Right kidney (tissue), 9 donors: Measurements from ENCODE around the gene SCAMP1.
"Not testable (repeated sequence)": the region's sequence is repeated elsewhere in the genome, so short reads cannot be mapped to it uniquely, and the experiment has no call there.

Experiments
- DNase-seq: peaks from one replicate; pipeline ENCODE4 v3.0.0-alpha.2; 2016
- long read RNA-seq, 8 donors: transcript quantifications; one replicate each; lab custom pipeline, GENCODE V29; 2026

SCAMP1 gene, protein sequence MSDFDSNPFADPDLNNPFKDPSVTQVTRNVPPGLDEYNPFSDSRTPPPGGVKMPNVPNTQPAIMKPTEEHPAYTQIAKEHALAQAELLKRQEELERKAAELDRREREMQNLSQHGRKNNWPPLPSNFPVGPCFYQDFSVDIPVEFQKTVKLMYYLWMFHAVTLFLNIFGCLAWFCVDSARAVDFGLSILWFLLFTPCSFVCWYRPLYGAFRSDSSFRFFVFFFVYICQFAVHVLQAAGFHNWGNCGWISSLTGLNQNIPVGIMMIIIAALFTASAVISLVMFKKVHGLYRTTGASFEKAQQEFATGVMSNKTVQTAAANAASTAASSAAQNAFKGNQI
- long read RNA-seq, donor 1, full-length matches to known transcripts, result 14 of 14 reads
- long read RNA-seq, donor 1, partial matches to known transcripts, result 0 of 14 reads
- long read RNA-seq, donor 1, other reads (novel, unspliced or antisense), result 0 of 14 reads
- long read RNA-seq, donor 2, full-length matches to known transcripts, result 6 of 6 reads
- long read RNA-seq, donor 2, partial matches to known transcripts, result 0 of 6 reads
- long read RNA-seq, donor 2, other reads (novel, unspliced or antisense), result 0 of 6 reads
- long read RNA-seq, donor 3, full-length matches to known transcripts, result 10 of 10 reads
- long read RNA-seq, donor 3, partial matches to known transcripts, result 0 of 10 reads
- long read RNA-seq, donor 3, other reads (novel, unspliced or antisense), result 0 of 10 reads
- long read RNA-seq, donor 4, full-length matches to known transcripts, result 10 of 10 reads
- long read RNA-seq, donor 4, partial matches to known transcripts, result 0 of 10 reads
- long read RNA-seq, donor 4, other reads (novel, unspliced or antisense), result 0 of 10 reads
- long read RNA-seq, donor 5, full-length matches to known transcripts, result 13 of 18 reads
- long read RNA-seq, donor 5, partial matches to known transcripts, result 5 of 18 reads
- long read RNA-seq, donor 5, other reads (novel, unspliced or antisense), result 0 of 18 reads
- long read RNA-seq, donor 6, full-length matches to known transcripts, result 5 of 5 reads
- long read RNA-seq, donor 6, partial matches to known transcripts, result 0 of 5 reads
- long read RNA-seq, donor 6, other reads (novel, unspliced or antisense), result 0 of 5 reads
- long read RNA-seq, donor 7, full-length matches to known transcripts, result 18 of 18 reads
- long read RNA-seq, donor 7, partial matches to known transcripts, result 0 of 18 reads
- long read RNA-seq, donor 7, other reads (novel, unspliced or antisense), result 0 of 18 reads
- long read RNA-seq, donor 8, full-length matches to known transcripts, result 13 of 13 reads
- long read RNA-seq, donor 8, partial matches to known transcripts, result 0 of 13 reads
- long read RNA-seq, donor 8, other reads (novel, unspliced or antisense), result 0 of 13 reads

DNA sequence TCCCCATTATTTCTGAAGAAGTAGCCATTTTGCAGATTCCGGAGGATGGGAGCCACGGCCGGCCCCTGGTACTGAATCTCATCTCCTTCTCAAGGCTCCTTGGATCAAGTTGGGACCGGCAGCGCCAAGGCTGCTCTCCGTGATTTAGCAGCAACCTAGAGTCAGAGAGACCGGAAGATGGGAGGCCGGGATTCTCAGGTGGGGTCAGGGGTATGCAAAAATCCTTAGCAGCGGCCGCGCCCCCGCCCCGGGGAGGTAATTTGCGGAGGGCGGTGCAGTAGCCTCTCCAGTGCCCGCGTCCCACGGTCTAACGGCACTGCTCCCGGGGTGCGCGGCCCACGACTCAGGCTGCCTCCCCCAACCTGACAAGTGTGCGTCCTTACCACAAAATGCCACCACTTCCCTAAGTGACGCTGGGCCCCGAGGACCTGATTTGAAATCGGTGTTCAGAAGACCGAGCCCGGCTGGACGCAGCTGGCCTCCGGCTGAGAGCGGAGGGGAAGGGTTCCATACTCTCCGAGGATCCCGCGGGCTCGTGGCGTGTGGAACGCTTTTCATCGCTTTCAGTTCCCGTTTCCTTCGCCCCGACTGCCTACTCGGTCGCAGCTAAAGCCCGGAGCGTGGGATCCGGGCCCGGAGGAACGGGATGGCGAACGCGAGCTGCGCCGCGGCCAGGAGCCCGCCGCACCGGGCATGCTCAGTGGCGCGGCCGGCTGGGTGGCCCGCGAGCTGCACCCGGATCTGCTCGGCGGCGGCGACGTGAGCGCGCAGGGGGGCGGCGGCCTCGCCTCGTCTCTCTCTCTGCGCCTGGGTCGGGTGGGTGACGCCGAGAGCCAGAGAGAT is at the start of gene SCAMP1:
Gene SCAMP1, plus strand, starts transcription at position 787 of the 843 bp plus-strand sequence. Its CDS starts 55 bp downstream, at position 842.
- peak; percentile 97 for DNase-seq

DNA sequence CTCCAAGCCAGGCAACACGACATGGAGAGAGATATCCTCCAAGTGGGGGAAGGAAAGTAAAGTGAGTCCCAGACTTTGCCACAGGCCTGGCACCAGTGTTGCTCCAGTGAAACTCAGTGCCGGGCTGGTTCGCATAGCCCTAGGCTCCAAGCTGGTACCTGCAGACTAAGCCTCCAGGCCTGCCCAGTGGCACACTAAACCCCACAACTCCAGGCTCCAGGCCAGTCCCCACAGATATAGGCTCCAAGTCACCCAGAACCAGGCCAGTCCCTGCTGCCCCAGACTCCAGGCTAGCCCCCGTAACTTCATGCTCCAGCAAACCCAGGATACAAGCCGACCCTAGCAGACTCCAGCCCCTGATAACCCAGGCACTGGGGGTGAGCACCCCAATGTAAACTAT is 42.9 kb upstream of the SCAMP1 start:
- no peak for DNase-seq

DNA sequence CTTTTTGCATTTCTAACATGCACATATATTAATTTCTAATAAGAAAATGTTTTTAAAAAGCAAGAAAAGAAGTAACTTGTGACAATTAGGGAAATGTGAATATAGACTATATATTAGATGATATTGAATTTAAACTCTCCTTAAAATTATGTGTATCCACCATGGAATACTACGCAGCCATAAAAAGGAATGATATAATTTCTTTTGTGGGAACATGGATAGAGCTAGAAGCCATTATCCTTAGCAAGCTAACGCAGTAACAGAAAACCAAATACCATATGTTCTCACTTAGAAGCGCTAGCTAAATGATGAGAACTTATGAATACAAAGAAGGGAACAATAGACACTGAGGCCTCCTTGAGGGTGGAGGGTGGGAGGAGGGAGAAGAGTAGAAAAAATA is 42.1 kb upstream of the SCAMP1 start:
- DNase-seq, result no peak

DNA sequence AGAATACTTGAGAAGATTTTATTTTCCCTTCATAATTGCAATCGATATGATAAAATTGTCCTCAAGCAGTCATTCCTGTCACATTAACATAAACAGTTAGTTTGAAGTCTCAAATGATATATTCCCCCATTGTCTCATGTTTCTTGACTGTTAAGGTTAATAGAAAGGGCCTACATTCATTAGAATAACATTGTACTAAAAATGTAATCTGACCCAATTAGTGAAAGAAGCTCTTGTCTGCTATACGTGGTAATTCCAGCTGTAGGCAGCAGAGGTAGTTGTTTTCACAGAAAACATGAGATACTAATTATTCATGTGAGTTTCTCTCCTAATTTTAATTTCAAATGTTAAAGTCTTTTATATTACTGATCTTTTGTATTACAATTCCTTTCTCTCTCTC is 40.0 kb upstream of the SCAMP1 start:
- DNase-seq, result no peak

DNA sequence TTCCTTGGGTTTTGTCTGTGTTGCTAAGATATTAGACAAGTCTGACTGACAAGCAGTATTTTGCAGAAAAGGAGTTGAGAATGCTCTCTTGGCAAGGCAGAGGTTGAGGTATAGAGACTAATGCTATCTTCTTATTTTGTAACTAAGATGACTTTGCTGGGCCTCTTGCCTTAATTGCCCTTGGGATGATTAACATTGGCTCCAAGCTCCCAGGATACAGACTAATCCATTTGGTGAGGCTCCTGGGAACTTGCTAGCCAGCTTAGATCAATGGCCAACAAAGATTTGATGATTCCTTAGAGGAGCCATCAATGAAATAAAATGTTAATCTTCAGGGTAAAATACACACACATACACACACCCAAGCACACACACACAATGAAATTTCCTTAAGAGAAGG is 37.2 kb upstream of the SCAMP1 start:
- no peak for DNase-seq

DNA sequence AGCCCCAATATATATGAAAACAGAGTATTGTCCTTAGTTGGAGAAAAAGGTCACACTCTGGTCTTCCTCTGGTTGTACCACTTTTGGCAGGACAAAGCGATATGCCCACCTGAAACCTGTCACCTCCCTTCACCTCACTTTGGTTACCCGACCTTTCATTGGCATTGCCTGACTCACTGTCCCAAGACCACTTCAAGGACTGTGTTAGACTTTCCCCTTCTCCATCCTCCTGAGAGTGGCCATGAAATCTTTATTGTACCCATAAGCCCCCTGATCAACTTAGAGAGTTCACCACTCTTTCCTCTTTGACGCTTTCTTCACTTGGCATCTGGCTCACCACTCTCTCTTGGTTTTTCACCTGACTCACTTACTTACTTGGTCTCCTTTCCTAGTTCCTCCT is 33.5 kb upstream of the SCAMP1 start:
- no peak for DNase-seq

DNA sequence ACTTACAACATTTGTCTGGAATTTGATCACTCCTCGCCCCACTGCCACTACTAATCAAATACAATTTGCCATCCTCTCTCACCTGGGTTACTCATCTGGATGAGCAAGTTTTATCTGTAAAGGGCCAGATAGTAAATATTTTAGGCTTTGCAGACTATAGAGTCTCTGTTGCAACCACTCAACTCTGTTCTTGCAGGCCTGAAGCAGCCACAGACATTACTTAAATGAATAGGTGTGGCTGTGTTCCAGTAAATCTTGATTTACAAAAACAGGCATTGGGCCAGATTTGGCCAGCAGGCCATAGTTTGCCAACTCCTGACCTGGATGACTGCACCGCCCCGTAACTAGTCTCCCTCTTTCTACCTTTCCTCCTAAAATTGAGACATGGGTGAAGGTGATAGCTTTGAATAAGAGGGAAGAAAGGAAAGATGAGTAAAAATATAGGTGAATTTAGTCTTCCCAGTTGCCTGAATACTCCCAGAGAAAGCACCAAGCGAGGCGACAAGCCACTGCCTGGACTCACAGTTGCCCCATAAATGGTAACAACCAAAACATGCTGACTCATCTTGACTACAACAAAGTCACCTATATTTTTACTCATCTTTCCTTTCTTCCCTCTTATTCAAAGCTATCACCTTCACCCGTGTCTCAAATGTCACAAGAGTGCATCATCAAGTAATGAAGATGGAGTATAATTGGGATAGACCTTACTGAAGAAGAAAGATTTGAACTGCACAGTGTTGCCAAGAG is 32.5 kb upstream of the SCAMP1 start:
- no peak for DNase-seq

DNA sequence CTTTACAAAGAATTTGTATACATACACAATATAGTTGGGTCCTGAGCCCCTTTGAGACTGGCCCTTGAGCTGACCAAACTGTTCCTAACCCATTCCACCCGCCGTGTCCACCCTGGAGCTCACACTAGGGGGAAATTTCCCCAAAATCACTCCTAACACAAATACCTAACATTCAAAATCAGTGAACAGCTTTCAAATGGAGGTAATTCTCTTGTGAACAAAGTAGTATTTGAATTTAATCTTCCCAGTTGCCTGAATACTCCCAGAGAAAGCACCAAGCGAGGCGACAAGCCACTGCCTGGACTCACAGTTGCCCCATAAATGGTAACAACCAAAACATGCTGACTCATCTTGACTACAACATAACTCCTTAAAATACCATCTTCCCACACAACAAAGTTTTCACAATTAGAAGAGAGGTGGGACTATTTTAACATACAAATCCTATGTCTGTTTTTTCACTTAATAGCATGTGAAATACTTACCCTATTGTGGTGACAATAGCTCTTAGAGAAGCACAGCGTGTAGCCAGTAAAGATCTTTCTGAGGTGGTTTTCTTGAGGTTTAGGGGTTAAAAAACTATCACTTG is 31.7 kb upstream of the SCAMP1 start:
- DNase-seq, result no peak

DNA sequence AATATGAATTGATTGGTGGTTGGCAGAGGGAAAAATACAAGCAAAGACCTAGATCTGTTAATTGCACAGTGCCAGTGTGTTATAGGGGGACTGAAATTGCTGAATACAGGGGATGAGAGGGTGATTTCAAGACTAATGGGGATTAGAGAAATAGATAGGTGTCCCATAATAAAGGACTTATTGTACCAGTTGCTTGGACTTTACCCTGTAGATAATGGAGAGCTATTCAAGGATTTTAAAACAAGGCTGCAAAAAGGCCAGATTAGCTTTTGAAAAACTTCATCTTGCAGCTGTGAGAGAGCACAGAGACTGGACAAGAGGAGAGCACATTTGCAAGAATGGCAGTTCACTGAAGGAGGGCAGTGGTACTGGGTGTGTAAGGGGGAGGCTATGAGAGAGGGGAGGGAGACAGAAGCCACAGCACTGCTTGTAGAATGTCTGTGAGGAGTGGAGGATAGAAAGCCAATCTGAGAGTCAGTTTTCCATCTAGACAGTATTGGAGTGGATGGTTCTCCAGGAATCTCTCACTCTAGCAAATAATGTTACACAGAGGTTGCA is 28.8 kb upstream of the SCAMP1 start:
- DNase-seq, result no peak

DNA sequence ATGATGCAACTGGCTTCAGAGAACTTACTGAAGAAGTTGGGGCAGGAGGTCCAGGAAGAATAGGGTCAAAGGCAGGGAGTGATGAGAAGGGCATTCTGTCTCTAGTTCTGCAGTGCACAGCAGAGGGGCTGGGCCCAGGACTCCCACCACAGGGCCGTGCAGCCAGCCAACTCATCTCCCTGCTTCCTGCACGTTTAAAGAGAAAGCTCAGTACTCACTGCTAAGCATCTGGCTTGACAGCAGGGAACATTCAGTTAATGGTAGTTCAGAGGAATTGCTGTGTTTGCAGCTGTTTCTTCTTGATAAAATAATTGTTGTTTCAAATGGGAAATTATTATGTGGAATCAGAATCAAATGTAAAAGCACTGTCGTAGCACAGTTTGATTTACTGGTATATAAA is 25.6 kb upstream of the SCAMP1 start:
- DNase-seq, result no peak

DNA sequence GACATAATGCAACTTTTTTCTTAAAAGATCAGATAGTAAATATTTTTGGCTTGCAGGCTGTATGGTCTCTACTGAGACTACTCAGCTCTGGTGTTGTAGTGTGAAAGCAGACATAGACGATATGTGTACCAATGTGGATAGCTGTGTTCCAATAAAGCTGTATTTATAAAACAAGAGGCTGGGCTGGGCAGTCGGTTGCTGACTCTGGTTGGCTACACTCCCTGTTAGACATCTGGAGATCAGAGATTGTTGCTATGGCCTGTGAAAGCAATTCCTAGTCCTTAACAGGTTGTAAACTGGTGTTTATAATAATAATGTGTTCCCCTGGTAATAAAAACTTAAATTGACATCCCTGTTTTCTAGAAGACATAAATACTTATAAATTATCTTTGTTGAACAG is 24.4 kb upstream of the SCAMP1 start:
- no peak for DNase-seq

DNA sequence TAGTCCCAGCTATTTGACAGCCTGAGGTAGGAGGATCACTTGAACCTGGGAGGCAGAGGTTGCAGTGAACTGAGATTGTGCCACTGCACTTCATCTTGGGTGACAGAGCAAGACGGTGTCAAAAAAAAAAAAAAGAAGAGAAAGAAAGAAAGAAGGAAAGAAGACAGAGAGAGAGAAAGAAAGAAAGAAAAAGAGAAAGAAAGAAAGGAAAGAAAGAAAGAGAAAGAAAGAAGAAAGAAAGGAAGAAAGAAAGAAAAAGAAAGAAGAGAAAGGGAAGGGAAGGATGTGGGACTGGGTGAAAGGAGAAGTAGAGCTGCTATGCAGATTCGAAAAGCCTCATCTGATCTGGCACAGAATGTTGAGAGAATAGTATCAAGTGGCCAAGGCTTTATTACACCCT is 23.7 kb upstream of the SCAMP1 start:
- DNase-seq, result no peak

DNA sequence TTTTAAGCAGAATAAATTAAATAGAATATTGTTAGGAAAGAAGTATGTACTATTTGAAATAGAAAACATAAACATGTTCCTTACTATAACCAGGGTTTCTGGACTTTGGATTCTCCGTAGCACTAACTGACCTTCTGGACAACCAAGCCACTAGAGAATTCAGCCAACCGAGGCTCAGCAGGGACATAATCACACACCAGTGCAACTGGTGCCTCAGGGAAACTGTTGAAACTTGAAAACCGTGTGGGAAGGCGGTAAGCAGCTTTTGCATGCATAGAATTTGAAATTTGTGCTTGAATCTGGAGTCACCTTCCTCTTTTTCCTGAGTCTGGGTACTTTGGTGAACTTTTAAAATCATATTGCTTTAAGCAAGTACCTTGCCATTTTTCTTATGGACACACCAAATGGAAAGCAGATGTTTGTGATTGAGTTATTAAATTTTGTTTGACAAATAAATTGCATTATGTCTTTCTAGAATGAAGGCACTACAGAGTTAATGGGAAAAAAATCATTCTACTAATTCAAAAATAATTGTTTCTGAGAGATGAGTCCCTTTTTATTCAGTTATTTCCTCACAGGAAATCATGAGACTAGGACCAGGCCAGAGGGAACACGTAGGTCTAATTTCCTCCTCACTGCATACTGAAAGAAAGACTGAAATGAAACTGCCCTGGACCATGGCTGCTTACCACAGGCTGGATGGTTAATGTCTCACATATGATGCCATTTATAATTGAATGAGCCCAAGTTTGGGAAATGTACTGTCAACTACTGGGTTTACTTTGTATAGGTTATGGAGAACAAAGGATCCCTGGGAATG is 20.6 kb upstream of the SCAMP1 start:
- no peak for DNase-seq

DNA sequence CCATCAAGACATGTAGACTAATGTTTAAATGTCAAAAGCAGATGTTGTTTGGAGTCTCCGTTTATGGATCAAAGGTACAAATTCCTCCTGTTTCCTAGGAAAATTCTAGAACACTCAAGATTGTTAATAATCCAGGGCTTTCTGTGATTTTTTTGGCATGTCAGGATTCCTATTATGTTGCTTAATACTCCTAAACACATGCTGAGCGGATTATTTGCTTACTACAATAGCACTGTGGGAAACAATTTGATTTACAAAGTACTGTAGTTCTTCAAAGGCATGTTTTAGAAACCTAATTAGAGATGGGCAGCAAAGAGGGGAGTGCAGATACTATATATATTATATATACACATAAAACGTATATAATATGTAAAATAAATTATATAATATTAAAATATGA is 19.0 kb upstream of the SCAMP1 start:
- DNase-seq, result no peak

DNA sequence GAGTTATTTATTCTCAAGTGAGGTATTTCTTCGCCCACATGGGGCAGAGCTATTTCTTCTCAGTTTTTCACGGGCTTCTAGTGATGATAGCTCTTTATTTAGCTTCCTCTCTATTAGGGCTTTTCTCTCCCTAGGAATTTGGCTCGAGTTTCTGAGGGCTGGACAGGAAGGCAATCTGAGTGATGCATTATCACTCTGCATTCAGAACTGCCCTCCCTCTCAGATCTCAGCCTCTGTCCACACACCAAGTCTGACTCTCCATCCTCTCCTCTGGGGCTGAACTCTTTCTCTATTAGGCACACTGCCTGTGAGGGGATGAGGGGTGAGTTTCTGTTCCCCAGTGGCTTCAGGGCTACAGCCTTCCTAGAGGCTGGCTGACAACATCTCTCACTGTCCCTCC is 14.9 kb upstream of the SCAMP1 start:
- DNase-seq, result no peak

DNA sequence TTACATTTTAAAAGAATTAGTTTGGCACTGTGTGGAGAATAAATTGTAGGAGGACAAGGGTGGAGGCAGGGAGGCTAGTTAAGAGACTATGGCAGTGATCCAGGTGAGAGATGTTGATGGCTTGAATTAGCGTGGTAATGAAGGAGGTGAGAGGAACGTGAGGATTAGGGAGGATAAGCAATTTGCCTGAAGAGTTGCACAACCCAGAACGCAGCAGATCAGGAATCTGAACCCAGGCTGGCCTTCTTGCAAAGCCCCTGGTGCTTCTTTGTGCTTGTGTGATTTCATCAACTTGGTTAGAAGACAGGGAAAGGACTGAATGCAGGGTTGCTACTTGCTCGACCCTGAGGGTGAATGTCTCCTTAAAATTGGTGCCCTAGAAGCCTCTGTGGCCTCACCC is 6.9 kb upstream of the SCAMP1 start:
- no peak for DNase-seq

DNA sequence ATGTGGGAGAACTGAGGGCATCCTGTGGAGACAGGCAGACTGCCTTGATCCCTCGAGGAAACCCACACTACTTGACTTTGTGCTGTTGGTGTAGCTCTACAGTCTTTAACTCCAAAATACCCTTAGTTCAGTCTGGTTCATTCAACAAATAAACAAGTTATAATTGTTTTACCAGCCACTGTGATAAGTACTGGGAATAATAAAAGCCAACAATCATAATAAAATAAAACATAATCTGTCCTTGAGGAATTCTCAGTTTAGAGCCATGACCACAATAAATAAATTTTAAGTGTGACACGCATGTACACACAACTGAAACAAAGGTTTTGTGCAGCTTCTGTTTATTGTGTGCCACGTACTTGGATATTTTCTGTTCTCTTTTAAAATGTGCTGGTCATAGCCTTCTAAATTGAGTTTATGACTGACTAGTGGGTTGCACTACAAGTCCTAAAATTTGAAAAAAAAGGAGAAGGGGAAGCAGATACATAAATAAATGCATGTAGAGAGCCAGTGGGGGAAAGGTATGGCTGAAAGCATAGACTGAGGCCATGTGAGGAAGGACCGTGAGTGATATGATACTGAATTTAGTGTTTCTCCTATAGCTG is 6.2 kb upstream of the SCAMP1 start:
- DNase-seq, result no peak

DNA sequence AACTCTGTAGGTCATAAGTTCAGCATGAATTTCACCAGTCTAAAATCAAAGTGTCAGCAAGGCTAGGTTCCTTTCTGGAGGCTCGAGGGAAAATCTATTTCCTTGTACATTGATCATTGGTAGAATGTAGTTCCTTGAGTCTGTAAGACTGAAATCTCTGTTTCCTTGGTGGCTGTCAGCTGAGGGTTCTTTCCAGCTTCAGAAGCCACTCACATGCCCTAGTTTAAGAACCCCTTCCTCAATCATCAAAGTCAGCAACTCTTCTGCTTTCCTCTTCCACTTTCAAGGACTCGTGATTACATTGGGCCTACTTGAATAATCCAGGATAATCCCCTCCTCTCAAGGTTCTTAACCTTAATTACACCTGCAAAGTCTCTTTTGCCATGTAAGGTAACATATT is 4.9 kb upstream of the SCAMP1 start:
- no peak for DNase-seq

DNA sequence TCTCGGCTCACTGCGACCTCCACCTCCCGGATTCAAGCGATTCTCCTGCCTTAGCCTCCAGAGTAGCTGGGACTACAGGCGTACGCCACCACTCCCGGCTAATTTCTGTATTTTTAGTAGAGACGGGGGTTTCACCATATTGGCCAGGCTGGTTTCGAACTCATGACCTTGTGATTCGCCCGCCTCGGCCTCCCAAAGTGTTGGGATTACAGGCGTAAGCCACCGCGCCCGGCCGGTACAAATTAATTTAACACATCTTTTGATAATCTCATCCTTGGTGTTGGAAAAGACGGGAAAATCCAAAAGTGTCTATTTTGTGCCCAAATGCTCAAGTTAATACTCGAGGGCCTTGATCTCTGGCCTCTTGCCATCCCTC is 974 bp upstream of the SCAMP1 start:
- not testable (repeated sequence) for DNase-seq
